GM13976 (cell line): ENCODE results near the gene DCC.

Source experiments
- DNase-seq: peaks from one replicate; pipeline ENCODE4 v3.0.0; 2012; ENCODE audit warnings: low spot score
- CTCF ChIP-seq: IDR thresholded peaks from 2 replicates; pipeline ENCODE4 v1.5.1; 2012; ENCODE audit warnings: borderline replicate concordance, mild to moderate bottlenecking; ENCODE audit not compliant: insufficient read depth; ENCODE audit errors: extremely low read depth, missing control alignments, control extremely low read depth
- in situ Hi-C: fragments of 300-500 bp; cut with MboI; formaldehyde crosslinking; loops from one replicate; pipeline ENCODE4 v1.12.0; 2022; ENCODE audit warnings: low sequenced_read_pairs, mixed read lengths, inconsistent platforms; ENCODE audit not compliant: unreplicated experiment

DCC gene

DNA sequence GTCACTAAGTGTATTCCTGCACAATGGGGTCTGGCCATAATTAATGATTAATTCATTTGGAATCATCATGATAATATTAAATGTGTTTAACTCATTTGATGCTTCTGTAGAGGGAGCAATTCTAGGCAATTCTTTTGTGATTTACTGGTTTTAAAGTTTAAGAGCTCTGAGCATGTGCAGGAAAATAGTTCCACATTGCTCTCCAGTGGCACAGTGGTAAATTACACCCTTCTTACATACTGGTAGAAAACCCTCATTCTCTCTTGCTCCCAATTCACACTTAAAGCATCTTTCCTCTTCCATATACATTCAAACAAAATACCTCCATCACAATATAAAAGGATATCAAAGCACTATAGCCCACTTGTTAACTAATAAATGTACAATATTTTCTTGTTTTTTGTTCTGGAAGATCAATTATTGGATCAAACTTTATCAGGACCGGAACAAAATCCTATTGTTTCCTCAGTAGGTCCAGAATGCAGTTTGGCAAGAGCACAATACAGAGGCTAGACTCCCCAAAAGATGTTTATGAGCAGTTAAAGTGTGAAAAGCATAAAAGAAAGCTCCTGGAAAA, 1040.2 kb downstream of the DCC start:
- in situ Hi-C loops, result loop anchor here (25.0 kb wide), 1 partner anchor 1743 kb away; no protein-coding TSS in a partner anchor
- TF ChIP-seq CTCF, result peak; percentile 22
- peak; percentile 30 for DNase-seq

- DNase-seq, result no peak
- in situ Hi-C loops, result loop anchor here (25.0 kb wide), 1 partner anchor 1746 kb away; no protein-coding TSS in a partner anchor
- TF ChIP-seq CTCF, result no peak
Observed at GRCh38 chr18:53382870-53383269, 1042.9 kb downstream of the DCC start.

DNA sequence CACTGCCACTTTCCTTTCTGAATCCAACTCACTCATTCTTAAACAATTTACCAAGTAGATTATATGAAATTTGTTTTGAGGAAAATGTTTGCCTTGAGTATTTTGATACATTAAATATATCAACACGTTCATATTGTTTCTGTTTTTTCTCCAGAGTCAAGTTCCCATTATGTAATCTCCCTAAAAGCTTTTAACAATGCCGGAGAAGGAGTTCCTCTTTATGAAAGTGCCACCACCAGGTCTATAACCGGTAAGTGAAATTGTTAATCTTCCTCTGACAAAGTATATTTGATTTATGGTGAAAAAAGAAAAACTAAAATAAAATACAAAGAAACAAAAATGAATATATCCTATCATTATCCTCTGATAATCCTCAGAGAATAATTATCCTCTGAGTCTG, 1045.9 kb downstream of the DCC start:
- in situ Hi-C loops, result loop anchor here (25.0 kb wide), 1 partner anchor 1749 kb away; no protein-coding TSS in a partner anchor
- DNase-seq, result no peak
- TF ChIP-seq CTCF, result no peak

GRCh38 chr18:53387581-53387980, 1047.6 kb downstream of the DCC start:
- DNase-seq, result no peak
- TF ChIP-seq CTCF, result no peak
- in situ Hi-C loops, result loop anchor here (25.0 kb wide), 1 partner anchor 1750 kb away; no protein-coding TSS in a partner anchor

DNA sequence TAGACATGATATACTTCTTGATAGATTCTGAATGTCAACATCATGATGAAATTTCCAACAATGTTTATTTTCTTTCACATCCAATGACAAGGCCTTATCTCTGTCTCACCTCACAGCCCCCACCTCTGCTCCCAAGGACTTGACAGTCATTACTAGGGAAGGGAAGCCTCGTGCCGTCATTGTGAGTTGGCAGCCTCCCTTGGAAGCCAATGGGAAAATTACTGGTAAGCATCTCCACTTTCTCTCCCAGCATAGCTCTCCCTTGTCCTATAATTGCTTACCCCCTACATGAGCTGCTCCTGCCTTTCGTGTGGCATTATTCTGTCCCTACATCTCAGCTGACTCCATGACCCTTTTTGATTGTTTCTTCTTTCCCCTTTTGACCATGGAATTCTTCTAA, 1062.7 kb downstream of the DCC start:
- in situ Hi-C loops, result no loop called here
- TF ChIP-seq CTCF, result no peak
- no peak for DNase-seq

- in situ Hi-C loops, result no loop called here
- TF ChIP-seq CTCF, result no peak
Observed at GRCh38 chr18:53408271-53408670, 1068.3 kb downstream of the DCC start.

GRCh38 chr18:53411511-53411910, 1071.5 kb downstream of the DCC start:
- in situ Hi-C loops, result no loop called here
- no peak for TF ChIP-seq CTCF
- no peak for DNase-seq

More at GRCh38 chr18:53408271-53408670, 1068.3 kb downstream of the DCC start:
- DNase-seq, result no peak
